Loucy (cell line): Measurements from ENCODE around the gene TNS4.

Experiments used
- H2AFZ ChIP-seq: fragments of 200-600 bp; sonication (generic); 2 replicates; pipeline ENCODE4 v1.6.0; 2016; ENCODE audit warnings: antibody characterized with exemption, mild to moderate bottlenecking, low read length, moderate library complexity
- H3F3A ChIP-seq: fragments of 200-600 bp; 2 replicates; pipeline ENCODE4 v1.6.0; 2016; ENCODE audit warnings: antibody characterized with exemption, low read depth, mild to moderate bottlenecking
- H3K27me3 ChIP-seq: fragments of 200-600 bp; sonication (generic); 2 replicates; pipeline ENCODE4 v1.6.1; 2014; ENCODE audit warnings: low read length, mild to moderate bottlenecking; ENCODE audit not compliant: insufficient read depth, poor library complexity, severe bottlenecking
- H3K36me3 ChIP-seq: fragments of 200-600 bp; sonication (generic); 2 replicates; pipeline ENCODE4 v1.6.1; 2016; ENCODE audit warnings: low read length; ENCODE audit not compliant: insufficient read depth
- H3K4me1 ChIP-seq: fragments of 200-600 bp; sonication (generic); 2 replicates; pipeline ENCODE4 v1.5.1; 2014; ENCODE audit warnings: low read length, mild to moderate bottlenecking; ENCODE audit not compliant: insufficient read depth, poor library complexity, severe bottlenecking
- H3K4me2 ChIP-seq: fragments of 200-600 bp; sonication (generic); 2 replicates; pipeline ENCODE4 v1.6.0; 2014; ENCODE audit warnings: antibody characterized with exemption, low read length, low read depth, mild to moderate bottlenecking; ENCODE audit not compliant: poor library complexity, severe bottlenecking
- H3K4me3 ChIP-seq: fragments of 200-600 bp; sonication (generic); 2 replicates; pipeline ENCODE4 v1.5.1; 2014; ENCODE audit warnings: low read length, mild to moderate bottlenecking, mixed read lengths; ENCODE audit not compliant: poor library complexity, severe bottlenecking
- H3K79me2 ChIP-seq: fragments of 200-600 bp; sonication (generic); 2 replicates; pipeline ENCODE4 v1.6.1; 2014; ENCODE audit warnings: low read length; ENCODE audit not compliant: insufficient read depth
- H3K9ac ChIP-seq: fragments of 200-600 bp; sonication (generic); 2 replicates; pipeline ENCODE4 v1.6.0; 2014; ENCODE audit warnings: mild to moderate bottlenecking, low read depth, low read length, moderate library complexity; ENCODE audit not compliant: poor library complexity, severe bottlenecking
- H3K9me2 ChIP-seq: fragments of 200-600 bp; sonication (generic); replicated peaks from 2 replicates; pipeline ENCODE4 v1.6.1; 2016; ENCODE audit warnings: low read depth, low read length, mixed read lengths
- H3K9me3 ChIP-seq: fragments of 200-600 bp; sonication (generic); 2 replicates; pipeline ENCODE4 v1.6.1; 2014; ENCODE audit warnings: mild to moderate bottlenecking, antibody characterized with exemption, low read length, low read depth; ENCODE audit not compliant: insufficient read depth
- H4K20me1 ChIP-seq: fragments of 200-600 bp; sonication (generic); 2 replicates; pipeline ENCODE4 v1.6.0; 2014; ENCODE audit warnings: antibody characterized with exemption, low read length, mild to moderate bottlenecking; ENCODE audit not compliant: insufficient read depth, poor library complexity, severe bottlenecking
- CTCF ChIP-seq: fragments of 200-600 bp; sonication (generic); conservative IDR thresholded peaks from 2 replicates; pipeline ENCODE4 v1.5.1; 2014; ENCODE audit warnings: mild to moderate bottlenecking, antibody characterized with exemption, low read length
- EZH2phosphoT487 ChIP-seq: fragments of 200-600 bp; IDR thresholded peaks from 2 replicates; pipeline ENCODE4 v1.6.1; 2018; ENCODE audit warnings: antibody characterized with exemption, mild to moderate bottlenecking, moderate library complexity, borderline replicate concordance

TNS4 gene

GRCh38 chr17:40506786-40507185 is 5.4 kb upstream of the TNS4 start:
- no peaks in the 10 kb centered on the region for H3K36me3 ChIP-seq
- H2AFZ ChIP-seq, result no peak overlapping the region
- no peaks in the 10 kb centered on the region for H3K9me2 ChIP-seq
- H3K4me3 ChIP-seq, result no peak overlapping the region
- H3K79me2 ChIP-seq, result no peaks in the 10 kb centered on the region
- no peak overlapping the region for H3K4me2 ChIP-seq
- no peak overlapping the region for H3K9ac ChIP-seq
- peaks cover 24% of the 10 kb centered on the region for H3K4me1 ChIP-seq
- no peaks in the 10 kb centered on the region for H4K20me1 ChIP-seq
- no peaks in the 10 kb centered on the region for H3K27me3 ChIP-seq
- H3K9me3 ChIP-seq, result no peaks in the 10 kb centered on the region
- H3F3A ChIP-seq, result 0 out of 2 replicates have a peak, but pooled peaks cover 2% of the 10 kb centered on the region
- TF ChIP-seq CTCF, result no peak
- no peak for TF ChIP-seq EZH2phosphoT487

- Histone ChIP-seq H3K36me3 (no peaks in the 10 kb centered on the region), H3K79me2 (no peaks in the 10 kb centered on the region), H3K27me3 (no peaks in the 10 kb centered on the region), H3K9ac (no peak overlapping the region), H4K20me1 (no peaks in the 10 kb centered on the region), H3K9me3 (no peaks in the 10 kb centered on the region), H3K4me1 (peaks cover 15% of the 10 kb centered on the region), H3K4me3 (no peak overlapping the region), H3K4me2 (no peak overlapping the region), H3K9me2 (no peaks in the 10 kb centered on the region), H2AFZ (no peak overlapping the region), H3F3A (0 out of 2 replicates have a peak, but pooled peaks cover 2% of the 10 kb centered on the region)
- TF ChIP-seq CTCF (no peak), EZH2phosphoT487 (no peak)
Observed at GRCh38 chr17:40503154-40503553, 1.7 kb upstream of the TNS4 start.

GRCh38 chr17:40502716-40503115 is 1.3 kb upstream of the TNS4 start:
- 0 out of 2 replicates have a peak, but pooled peaks cover 2% of the 10 kb centered on the region for H3F3A ChIP-seq
- peaks cover 15% of the 10 kb centered on the region for H3K4me1 ChIP-seq
- H3K9me3 ChIP-seq, result no peaks in the 10 kb centered on the region
- H3K79me2 ChIP-seq, result no peaks in the 10 kb centered on the region
- no peaks in the 10 kb centered on the region for H3K9me2 ChIP-seq
- H3K27me3 ChIP-seq, result no peaks in the 10 kb centered on the region
- TF ChIP-seq EZH2phosphoT487, result no peak
- TF ChIP-seq CTCF, result no peak
- no peak overlapping the region for H3K9ac ChIP-seq
- no peaks in the 10 kb centered on the region for H4K20me1 ChIP-seq
- H2AFZ ChIP-seq, result no peak overlapping the region
- H3K36me3 ChIP-seq, result no peaks in the 10 kb centered on the region
- no peak overlapping the region for H3K4me3 ChIP-seq
- H3K4me2 ChIP-seq, result no peak overlapping the region
